Large intestine (tissue), 3 donors: ENCODE results near the gene ANKLE2. TPM values are rescaled to one million over a fixed set of nuclear protein-coding genes. Genes with fewer than 3 reads are reported as not detected.
"Not testable (repeated sequence)": the region's sequence is repeated elsewhere in the genome, so short reads cannot be mapped to it uniquely, and the experiment has no call there.

Source experiments
- DNase-seq, 2 donors: peaks; one replicate each; pipeline versions ENCODE4 v3.0.0 to v3.0.0-alpha.2; 2013
- H3K27ac ChIP-seq: one replicate; pipeline ENCODE4 v1.5.1; 2013; ENCODE audit warnings: low read length
- H3K27me3 ChIP-seq: 2 replicates; pipeline ENCODE4 v1.6.1; 2013; ENCODE audit warnings: low read length; ENCODE audit not compliant: control insufficient read depth, insufficient read depth
- H3K36me3 ChIP-seq: 2 replicates; pipeline ENCODE4 v1.6.1; 2013; ENCODE audit warnings: low read length; ENCODE audit not compliant: control insufficient read depth, insufficient read depth
- H3K4me1 ChIP-seq: one replicate; pipeline ENCODE4 v1.6.1; 2013; ENCODE audit warnings: low read length; ENCODE audit not compliant: control insufficient read depth, insufficient read depth
- H3K4me3 ChIP-seq: one replicate; pipeline ENCODE4 v1.5.1; 2013; ENCODE audit warnings: low read length
- H3K9me3 ChIP-seq: one replicate; pipeline ENCODE4 v1.6.1; 2013; ENCODE audit warnings: mild to moderate bottlenecking, low read depth, low read length, moderate library complexity; ENCODE audit not compliant: control insufficient read depth
- WGBS: methylation state at CpG from one replicate; pipeline ENCODE4 v1.1.5; 2013; ENCODE audit warnings: low lambda C conversion rate; ENCODE audit not compliant: insufficient coverage; 5-methylcytosine and 5-hydroxymethylcytosine counted together
- polyA plus RNA-seq: library from polyadenylated mRNA; unstranded; fragments of 120-200 nt; gene quantifications from one replicate; pipeline ENCODE4 v1.2.1, GENCODE V29; 2013

ANKLE2 gene
- polyA plus RNA-seq, 1 donor, result 60.2 TPM

DNA sequence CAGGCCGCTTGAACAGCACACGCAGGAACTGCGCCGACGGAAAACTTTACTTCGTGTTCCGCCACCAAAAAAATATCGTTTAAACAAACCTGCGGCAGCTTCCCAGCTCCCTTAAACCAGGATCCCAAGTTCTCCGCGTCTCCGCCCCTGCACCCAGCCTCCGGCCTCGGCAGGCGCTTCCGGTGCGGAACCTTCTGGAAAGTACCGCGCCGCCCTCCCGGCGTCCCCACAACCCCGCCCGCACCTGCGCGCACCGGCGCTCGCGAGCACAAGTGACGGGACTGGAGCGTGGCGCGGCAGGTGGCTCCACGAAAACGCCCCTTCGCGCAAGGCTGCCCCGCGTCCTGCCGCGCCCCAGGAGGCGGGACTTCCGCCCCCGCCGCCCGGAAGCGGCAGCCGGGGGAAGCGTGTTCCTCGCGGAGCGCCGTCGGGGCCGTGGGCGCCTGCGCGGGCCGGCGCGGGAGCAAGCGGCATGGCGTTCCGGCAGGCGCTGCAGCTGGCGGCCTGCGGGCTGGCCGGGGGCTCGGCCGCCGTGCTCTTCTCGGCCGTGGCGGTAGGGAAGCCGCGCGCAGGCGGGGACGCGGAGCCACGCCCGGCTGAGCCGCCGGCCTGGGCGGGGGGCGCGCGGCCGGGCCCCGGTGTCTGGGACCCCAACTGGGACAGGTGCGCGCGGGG, 51.1 kb downstream of the ANKLE2 start, which contains the start of gene PGAM5:
PGAM5 (plus strand) TSS at position 438 of the 675 bp plus-strand sequence; CDS start at position 473, 35 bp downstream.
- H3K4me1 ChIP-seq, result no peaks in the 10 kb centered on the region
- WGBS, result no CpG with 5 or more reads among the region's 94 CpGs
- H3K9me3 ChIP-seq, result peaks cover 2% of the 10 kb centered on the region
- peak within 1 kb of the TSS; percentile 91 for H3K27ac ChIP-seq
- peak within 1 kb of the TSS; percentile 92 for H3K4me3 ChIP-seq
- H3K27me3 ChIP-seq, result no peaks in the 10 kb centered on the region
- DNase-seq, result peak; percentile 90 to 95
- peaks cover 16% of the 10 kb centered on the region for H3K36me3 ChIP-seq

DNA sequence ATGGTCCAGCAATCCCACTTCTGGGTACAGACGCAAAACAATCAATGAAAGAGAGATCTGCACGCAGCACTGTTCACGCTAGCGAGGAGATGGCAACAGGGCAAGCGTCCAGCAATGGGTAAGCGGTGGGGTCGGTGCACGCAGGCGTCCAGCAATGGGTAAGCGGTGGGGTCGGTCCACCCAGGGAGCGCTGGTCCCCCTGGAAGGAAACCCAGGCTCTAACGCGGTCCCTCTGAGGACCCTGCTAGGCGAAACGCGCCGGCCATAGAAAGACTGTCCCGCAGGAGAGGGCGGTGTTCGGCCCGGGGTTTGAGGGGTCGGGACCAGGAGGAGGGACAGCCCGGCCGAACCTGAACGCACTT, 51.6 kb downstream of the ANKLE2 start:
- Histone ChIP-seq H3K27ac (peak overlapping the region; percentile 91), H3K36me3 (peaks cover 15% of the 10 kb centered on the region), H3K9me3 (peaks cover 2% of the 10 kb centered on the region), H3K27me3 (no peaks in the 10 kb centered on the region), H3K4me1 (no peaks in the 10 kb centered on the region), H3K4me3 (peak overlapping the region; percentile 92)
- DNase-seq, result no peak
- WGBS, result 0% methylated on average over 1 of the region's 26 CpGs

DNA sequence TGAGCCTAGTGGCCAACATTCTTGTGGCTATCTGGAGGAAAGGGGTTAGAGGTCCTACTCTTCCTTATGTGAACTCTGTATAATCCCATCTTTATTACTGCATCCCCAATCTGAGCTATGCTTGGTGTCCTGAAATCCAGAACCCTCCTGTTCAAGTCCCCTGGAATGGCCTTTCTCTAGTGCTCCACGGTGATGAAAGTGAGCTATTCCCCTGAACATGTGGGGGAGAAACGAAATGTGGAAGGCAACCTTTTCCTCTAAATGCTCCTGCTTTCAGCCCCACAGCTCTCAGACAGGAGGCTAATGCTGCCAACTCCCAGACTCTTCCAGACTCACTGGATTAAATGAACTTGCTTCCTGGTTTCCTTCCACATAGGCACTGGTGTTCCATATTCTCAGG, 53.5 kb downstream of the ANKLE2 start:
- no peak overlapping the region for H3K27ac ChIP-seq
- peaks cover 21% of the 10 kb centered on the region for H3K36me3 ChIP-seq
- H3K27me3 ChIP-seq, result no peaks in the 10 kb centered on the region
- DNase-seq, result no peak
- no peak overlapping the region for H3K4me3 ChIP-seq
- H3K4me1 ChIP-seq, result no peaks in the 10 kb centered on the region
- WGBS, result no CpG with 5 or more reads among the region's 2 CpGs
- H3K9me3 ChIP-seq, result peaks cover 2% of the 10 kb centered on the region

DNA sequence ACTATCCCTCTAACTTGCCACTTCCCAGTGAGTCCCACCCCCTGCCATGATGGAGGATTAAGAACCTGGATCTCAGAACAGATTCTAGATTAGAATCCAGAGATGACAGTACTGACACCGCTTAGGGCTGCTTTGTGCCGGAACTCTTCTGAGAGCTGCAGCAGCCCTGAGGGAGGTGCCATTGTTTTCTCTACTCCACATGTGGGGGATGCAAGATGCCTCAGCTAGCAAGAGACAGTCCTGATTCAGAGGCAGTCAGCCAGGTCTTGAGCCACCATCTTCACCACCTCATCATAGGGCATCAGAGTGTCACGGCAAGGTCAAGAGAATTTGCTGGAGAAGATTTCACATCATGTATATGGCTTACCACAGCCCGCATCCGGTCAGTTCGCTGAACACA, 54.4 kb downstream of the ANKLE2 start:
- DNase-seq, result no peak
- Histone ChIP-seq H3K4me1 (no peaks in the 10 kb centered on the region), H3K27ac (no peak overlapping the region), H3K36me3 (peaks cover 27% of the 10 kb centered on the region), H3K4me3 (no peak overlapping the region), H3K9me3 (peaks cover 2% of the 10 kb centered on the region), H3K27me3 (no peaks in the 10 kb centered on the region)
- WGBS, result no CpG with 5 or more reads among the region's 6 CpGs

DNA sequence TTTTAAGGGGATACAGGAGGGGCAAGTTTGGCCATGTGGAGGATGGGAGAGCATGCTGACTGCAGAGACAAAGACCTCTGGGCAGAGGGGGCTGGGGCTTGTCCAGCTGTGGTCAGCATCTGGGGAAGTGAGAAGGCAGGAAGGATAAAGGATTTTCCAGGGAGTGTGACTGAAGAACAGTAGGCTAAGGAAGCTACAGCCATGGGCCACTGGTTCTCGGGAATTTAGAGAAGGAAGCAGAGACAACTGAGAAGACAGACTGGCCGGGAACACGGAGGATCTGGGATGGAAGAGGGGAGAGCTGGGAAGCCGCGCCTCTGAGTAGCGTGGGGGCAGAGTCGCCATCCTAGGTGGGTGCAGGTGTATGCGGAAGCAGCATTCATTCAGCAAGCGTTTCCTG, 58.0 kb downstream of the ANKLE2 start:
- WGBS, result 60% methylated on average over 1 of the region's 9 CpGs
- peaks cover 52% of the 10 kb centered on the region for H3K36me3 ChIP-seq

DNA sequence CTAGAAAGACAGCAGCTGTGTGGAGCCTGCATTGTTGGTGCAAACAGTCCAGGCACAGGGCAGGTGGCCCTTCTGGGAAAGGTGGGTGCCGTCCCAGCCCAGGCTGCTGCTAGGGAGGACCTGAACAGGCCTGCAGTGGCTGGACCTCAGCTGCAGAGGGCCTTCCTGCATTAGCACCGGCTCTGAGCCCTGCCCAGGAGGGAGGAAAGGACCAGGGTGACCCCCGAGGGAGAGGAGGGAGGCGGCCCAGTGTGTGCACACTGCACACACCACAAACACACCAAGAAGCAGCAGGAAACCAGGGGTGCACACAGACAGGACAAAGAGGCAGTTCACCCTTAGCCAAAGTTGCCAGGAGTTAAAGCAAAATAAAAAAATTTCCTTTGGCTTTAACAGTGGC, 59.0 kb downstream of the ANKLE2 start:
- no peaks in the 10 kb centered on the region for H3K27me3 ChIP-seq
- H3K4me3 ChIP-seq, result no peak overlapping the region
- no CpG with 5 or more reads among the region's 4 CpGs for WGBS
- DNase-seq, result no peak
- H3K4me1 ChIP-seq, result no peaks in the 10 kb centered on the region
- no peaks in the 10 kb centered on the region for H3K9me3 ChIP-seq
- H3K27ac ChIP-seq, result no peak overlapping the region
- peaks cover 55% of the 10 kb centered on the region for H3K36me3 ChIP-seq

More for the DNA sequence above, 58.0 kb downstream of the ANKLE2 start:
- no peak overlapping the region for H3K4me3 ChIP-seq
- H3K4me1 ChIP-seq, result no peaks in the 10 kb centered on the region
- no peak for DNase-seq
- H3K27me3 ChIP-seq, result no peaks in the 10 kb centered on the region
- no peaks in the 10 kb centered on the region for H3K9me3 ChIP-seq
- no peak overlapping the region for H3K27ac ChIP-seq

DNA sequence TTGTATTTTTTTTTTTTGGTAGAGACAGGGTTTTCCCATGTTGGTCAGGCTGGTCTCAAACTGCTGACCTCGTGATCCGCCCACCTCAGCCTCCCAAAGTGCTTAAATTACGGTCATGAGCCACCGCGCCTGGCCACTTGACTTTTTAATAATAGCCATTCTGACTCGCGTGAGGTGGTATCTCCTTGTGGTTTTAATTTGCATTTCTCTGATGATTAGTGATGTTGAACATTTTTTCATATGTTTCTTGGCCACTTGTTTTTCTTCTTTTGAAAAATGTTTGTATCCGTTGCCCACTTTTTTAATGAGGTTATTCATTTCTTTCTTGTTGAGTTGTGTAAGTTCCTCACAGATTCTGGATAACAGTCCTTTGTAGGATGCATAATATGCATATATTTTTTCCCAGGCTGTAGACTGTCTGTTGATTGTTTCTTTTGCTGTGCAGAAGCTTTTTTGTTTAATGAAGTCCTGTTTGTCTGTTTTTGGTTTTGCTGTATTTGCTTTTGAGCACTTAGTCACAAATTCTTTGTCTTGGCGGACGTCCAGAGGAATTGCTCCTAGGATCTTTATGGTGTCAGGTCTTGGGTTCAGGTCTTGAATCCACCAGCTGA, 61.3 kb downstream of the ANKLE2 start:
- peaks cover 67% of the 10 kb centered on the region for H3K36me3 ChIP-seq
- no peak for DNase-seq
- WGBS, result no CpG with 5 or more reads among the region's 10 CpGs
- no peak overlapping the region for H3K27ac ChIP-seq
- H3K4me1 ChIP-seq, result no peaks in the 10 kb centered on the region
- no peak overlapping the region for H3K4me3 ChIP-seq
- H3K9me3 ChIP-seq, result no peaks in the 10 kb centered on the region
- H3K27me3 ChIP-seq, result no peaks in the 10 kb centered on the region

DNA sequence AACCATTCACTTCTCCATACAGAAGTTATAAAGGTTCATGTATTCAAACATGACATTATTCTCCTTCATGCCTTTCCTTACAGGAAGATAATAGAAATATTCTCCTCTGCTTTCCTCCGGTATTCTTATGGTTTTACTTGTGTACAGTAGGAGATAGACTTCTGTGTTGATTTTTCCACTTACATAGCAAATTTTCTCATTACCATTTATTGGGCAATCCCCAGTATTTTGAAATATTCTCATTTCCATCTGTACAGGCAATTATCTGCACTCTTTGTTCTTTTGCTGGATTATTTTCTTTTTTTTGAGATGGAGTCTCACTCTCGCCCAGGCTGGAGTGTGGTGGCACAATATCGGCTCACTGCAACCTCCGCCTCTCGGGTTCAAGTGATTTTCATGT, 63.3 kb downstream of the ANKLE2 start:
- Histone ChIP-seq H3K4me3 (no peak overlapping the region), H3K36me3 (peaks cover 56% of the 10 kb centered on the region), H3K27ac (no peak overlapping the region), H3K9me3 (no peaks in the 10 kb centered on the region), H3K4me1 (no peaks in the 10 kb centered on the region), H3K27me3 (no peaks in the 10 kb centered on the region)
- no peak for DNase-seq
- WGBS, result 100% methylated on average over 1 of the region's 5 CpGs

DNA sequence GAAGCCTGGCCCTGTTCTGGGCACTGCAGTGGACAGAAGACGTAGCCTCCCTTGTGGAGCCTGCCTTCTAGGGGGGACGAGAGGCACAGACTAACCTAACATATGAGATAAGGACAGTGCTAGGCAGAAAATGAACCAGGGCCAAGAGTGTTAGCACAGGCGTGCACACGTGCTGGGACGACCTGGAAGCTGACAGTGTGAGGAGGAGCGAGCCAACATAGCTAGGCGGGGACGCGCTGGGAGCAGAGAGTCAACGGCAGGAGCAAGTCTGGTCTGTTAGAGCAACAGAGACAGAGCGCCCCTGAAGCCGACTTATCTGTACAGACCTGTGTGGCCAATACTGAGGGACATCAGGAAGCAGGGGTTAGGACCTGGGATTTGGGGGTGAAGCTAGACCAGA, 66.2 kb downstream of the ANKLE2 start:
- Histone ChIP-seq H3K27ac (no peak overlapping the region), H3K4me3 (no peak overlapping the region), H3K4me1 (no peaks in the 10 kb centered on the region), H3K27me3 (no peaks in the 10 kb centered on the region), H3K36me3 (peaks cover 43% of the 10 kb centered on the region), H3K9me3 (no peaks in the 10 kb centered on the region)
- no peak for DNase-seq
- WGBS, result no CpG with 5 or more reads among the region's 12 CpGs

DNA sequence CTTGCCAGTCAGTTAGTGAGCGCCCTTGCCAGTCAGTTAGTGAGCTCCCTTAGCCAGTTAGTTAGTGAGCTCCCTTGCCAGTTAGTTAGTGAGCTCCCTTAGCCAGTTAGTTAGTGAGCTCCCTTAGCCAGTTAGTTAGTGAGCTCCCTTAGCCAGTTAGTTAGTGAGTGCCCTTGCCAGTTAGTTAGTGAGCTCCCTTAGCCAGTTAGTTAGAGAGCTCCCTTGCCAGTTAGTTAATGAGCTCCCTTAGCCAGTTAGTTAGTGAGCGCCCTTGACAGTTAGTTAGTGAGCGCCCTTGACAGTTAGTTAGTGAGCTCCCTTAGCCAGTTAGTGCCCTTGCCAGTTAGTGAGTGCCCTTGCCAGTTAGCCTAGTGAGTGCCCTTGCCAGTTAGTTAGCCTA, 66.7 kb downstream of the ANKLE2 start:
- H3K9me3 ChIP-seq, H3K4me1 ChIP-seq, H3K27ac ChIP-seq, H3K4me3 ChIP-seq, H3K27me3 ChIP-seq, DNase-seq: not testable (repeated sequence)
- WGBS, result no CpG with 5 or more reads among the region's 3 CpGs
- peaks cover 43% of the 10 kb centered on the region for H3K36me3 ChIP-seq

DNA sequence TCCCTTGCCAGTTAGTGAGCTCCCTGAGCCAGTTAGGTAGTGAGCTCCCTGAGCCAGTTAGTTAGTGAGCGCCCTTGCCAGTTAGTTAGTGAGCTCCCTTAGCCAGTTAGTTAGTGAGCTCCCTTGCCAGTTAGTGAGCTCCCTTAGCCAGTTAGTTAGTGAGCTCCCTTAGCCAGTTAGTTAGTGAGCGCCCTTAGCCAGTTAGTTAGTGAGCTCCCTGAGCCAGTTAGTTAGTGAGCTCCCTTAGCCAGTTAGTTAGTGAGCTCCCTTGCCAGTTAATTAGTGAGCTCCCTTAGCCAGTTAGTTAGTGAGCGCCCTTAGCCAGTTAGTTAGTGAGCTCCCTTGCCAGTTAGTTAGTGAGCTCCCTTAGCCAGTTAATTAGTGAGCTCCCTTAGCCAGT, 69.6 kb downstream of the ANKLE2 start:
- WGBS, result no CpG with 5 or more reads among the region's 3 CpGs
- not testable (repeated sequence) for H3K27ac ChIP-seq, DNase-seq, H3K4me1 ChIP-seq, H3K27me3 ChIP-seq, H3K4me3 ChIP-seq, H3K9me3 ChIP-seq
- peaks cover 27% of the 10 kb centered on the region for H3K36me3 ChIP-seq
